Mesendoderm (in vitro differentiated cells): ENCODE results near the gene NUMB.

Source experiments
- DNase-seq: peaks from one replicate; pipeline ENCODE4 v3.0.0; 2013
- H2AK5ac ChIP-seq: 2 replicates; pipeline ENCODE4 v1.6.1; 2013; ENCODE audit warnings: low read length, inconsistent platforms
- H2BK120ac ChIP-seq: 2 replicates; pipeline ENCODE4 v1.6.1; 2013; ENCODE audit warnings: low read depth, mild to moderate bottlenecking, low read length, moderate library complexity, mixed read lengths
- H2BK15ac ChIP-seq: replicated peaks from 2 replicates; pipeline ENCODE4 v1.6.1; 2013; ENCODE audit warnings: low read depth, mild to moderate bottlenecking, moderate library complexity
- H2BK5ac ChIP-seq: 2 replicates; pipeline ENCODE4 v1.6.1; 2013; ENCODE audit warnings: low read length, inconsistent platforms
- H3K18ac ChIP-seq: 2 replicates; pipeline ENCODE4 v1.6.1; 2013; ENCODE audit warnings: mild to moderate bottlenecking, low read length, mixed read lengths
- H3K23ac ChIP-seq: one replicate; pipeline ENCODE4 v1.6.1; 2013; ENCODE audit warnings: low read length
- H3K27ac ChIP-seq: 2 replicates; pipeline ENCODE4 v1.5.1; 2013; ENCODE audit warnings: low read depth, mild to moderate bottlenecking, inconsistent platforms, low read length, moderate library complexity
- H3K27me3 ChIP-seq: 2 replicates; pipeline ENCODE4 v1.6.1; 2013; ENCODE audit warnings: low read length, control low read depth, mild to moderate bottlenecking, inconsistent platforms; ENCODE audit not compliant: insufficient read depth, poor library complexity
- H3K36me3 ChIP-seq: 2 replicates; pipeline ENCODE4 v1.6.1; 2013; ENCODE audit warnings: low read length, inconsistent platforms; ENCODE audit not compliant: control insufficient read depth, insufficient read depth
- H3K4ac ChIP-seq: one replicate; pipeline ENCODE4 v1.6.1; 2013; ENCODE audit warnings: low read depth, mild to moderate bottlenecking, low read length, moderate library complexity
- H3K4me1 ChIP-seq: 2 replicates; pipeline ENCODE4 v1.6.1; 2013; ENCODE audit warnings: low read depth, low read length, inconsistent platforms; ENCODE audit not compliant: control insufficient read depth
- H3K4me2 ChIP-seq: 2 replicates; pipeline ENCODE4 v1.6.1; 2013; ENCODE audit warnings: low read length
- H3K4me3 ChIP-seq: 2 replicates; pipeline ENCODE4 v1.5.1; 2013; ENCODE audit warnings: mild to moderate bottlenecking, low read length
- H3K56ac ChIP-seq: one replicate; pipeline ENCODE4 v1.6.1; 2013; ENCODE audit warnings: low read length
- H3K79me1 ChIP-seq: 2 replicates; pipeline ENCODE4 v1.6.1; 2013; ENCODE audit warnings: low read length, inconsistent platforms
- H3K79me2 ChIP-seq: 2 replicates; pipeline ENCODE4 v1.6.1; 2013; ENCODE audit warnings: mild to moderate bottlenecking, low read length; ENCODE audit not compliant: control insufficient read depth, insufficient read depth
- H3K9ac ChIP-seq: 2 replicates; pipeline ENCODE4 v1.6.1; 2013; ENCODE audit warnings: low read length, inconsistent platforms
- H4K5ac ChIP-seq: one replicate; pipeline ENCODE4 v1.6.1; 2013; ENCODE audit warnings: low read length
- H4K8ac ChIP-seq: one replicate; pipeline ENCODE4 v1.6.1; 2013; ENCODE audit warnings: low read depth, mild to moderate bottlenecking, control low read depth, low read length, moderate library complexity
- WGBS: extraction: QIAGEN DNeasy Blood & Tissue Kit; methylation state at CpG from one replicate; pipeline ENCODE4 v1.1.7; 2013; ENCODE audit warnings: low lambda C conversion rate, missing lambda C conversion rate; ENCODE audit not compliant: insufficient coverage; ENCODE audit errors: extremely low coverage; 5-methylcytosine and 5-hydroxymethylcytosine counted together

Gene NUMB

GRCh38 chr14:73246387-73247150, 211.8 kb downstream of the NUMB start:
- H3K4ac ChIP-seq = no peak overlapping the region
- no peak overlapping the region for H3K27ac ChIP-seq
- 100% methylated on average over 2 of the region's 18 CpGs for WGBS
- H4K5ac ChIP-seq = no peak overlapping the region
- no peak overlapping the region for H3K18ac ChIP-seq
- H2BK5ac ChIP-seq = no peak overlapping the region
- DNase-seq = no peak
- H3K56ac ChIP-seq = peak overlapping the region; percentile 7
- no peaks in the 10 kb centered on the region for H3K79me2 ChIP-seq
- H3K79me1 ChIP-seq = no peaks in the 10 kb centered on the region
- H3K4me2 ChIP-seq = no peak overlapping the region
- H3K36me3 ChIP-seq = no peaks in the 10 kb centered on the region
- no peaks in the 10 kb centered on the region for H3K4me1 ChIP-seq
- no peak overlapping the region for H3K23ac ChIP-seq
- H3K27me3 ChIP-seq = no peaks in the 10 kb centered on the region
- H4K8ac ChIP-seq = no peak overlapping the region
- H2BK15ac ChIP-seq = no peak overlapping the region
- H3K9ac ChIP-seq = no peak overlapping the region
- H3K4me3 ChIP-seq = no peak overlapping the region
- no peak overlapping the region for H2BK120ac ChIP-seq
- H2AK5ac ChIP-seq = no peak overlapping the region

GRCh38 chr14:73245480-73246325, 212.6 kb downstream of the NUMB start:
- H3K27me3 ChIP-seq = no peaks in the 10 kb centered on the region
- H3K27ac ChIP-seq = no peak overlapping the region
- no peak overlapping the region for H3K4me2 ChIP-seq
- H4K8ac ChIP-seq = no peak overlapping the region
- no peak overlapping the region for H2BK15ac ChIP-seq
- H3K4me1 ChIP-seq = no peaks in the 10 kb centered on the region
- no peaks in the 10 kb centered on the region for H3K36me3 ChIP-seq
- no peak for DNase-seq
- no CpG with 5 or more reads among the region's 64 CpGs for WGBS
- no peaks in the 10 kb centered on the region for H3K79me2 ChIP-seq
- no peak overlapping the region for H3K4ac ChIP-seq
- H2BK120ac ChIP-seq = no peak overlapping the region
- no peak overlapping the region for H4K5ac ChIP-seq
- H2BK5ac ChIP-seq = no peak overlapping the region
- no peak overlapping the region for H3K18ac ChIP-seq
- H3K23ac ChIP-seq = no peak overlapping the region
- H3K9ac ChIP-seq = no peak overlapping the region
- H3K56ac ChIP-seq = peak overlapping the region; percentile 25
- no peaks in the 10 kb centered on the region for H3K79me1 ChIP-seq
- H2AK5ac ChIP-seq = no peak overlapping the region
- H3K4me3 ChIP-seq = no peak overlapping the region

GRCh38 chr14:73244541-73245290, 213.6 kb downstream of the NUMB start:
- H3K79me1 ChIP-seq = no peaks in the 10 kb centered on the region
- DNase-seq = no peak
- H3K27me3 ChIP-seq = peaks cover 4% of the 10 kb centered on the region

GRCh38 chr14:73243748-73244147, 214.6 kb downstream of the NUMB start:
- Histone ChIP-seq H4K5ac (no peak overlapping the region), H3K56ac (no peak overlapping the region), H2BK15ac (no peak overlapping the region), H3K4ac (no peak overlapping the region), H3K27ac (no peak overlapping the region), H3K36me3 (no peaks in the 10 kb centered on the region), H3K4me1 (no peaks in the 10 kb centered on the region), H3K4me3 (no peak overlapping the region), H3K79me1 (no peaks in the 10 kb centered on the region), H3K9ac (no peak overlapping the region), H2BK120ac (no peak overlapping the region), H3K4me2 (no peak overlapping the region), H4K8ac (no peak overlapping the region), H2BK5ac (no peak overlapping the region), H3K27me3 (peaks cover 11% of the 10 kb centered on the region), H3K23ac (no peak overlapping the region), H3K18ac (no peak overlapping the region), H2AK5ac (no peak overlapping the region), H3K79me2 (no peaks in the 10 kb centered on the region)
- no peak for DNase-seq
- no CpG with 5 or more reads among the region's 2 CpGs for WGBS

More at GRCh38 chr14:73244541-73245290, 213.6 kb downstream of the NUMB start:
- no peak overlapping the region for H3K27ac ChIP-seq
- no peak overlapping the region for H3K56ac ChIP-seq
- no peaks in the 10 kb centered on the region for H3K4me1 ChIP-seq
- no peak overlapping the region for H2BK120ac ChIP-seq
- no peak overlapping the region for H3K18ac ChIP-seq
- H2AK5ac ChIP-seq = no peak overlapping the region
- H3K23ac ChIP-seq = no peak overlapping the region
- H2BK15ac ChIP-seq = no peak overlapping the region
- WGBS = no CpG with 5 or more reads among the region's 14 CpGs
- no peaks in the 10 kb centered on the region for H3K79me2 ChIP-seq
- H3K4ac ChIP-seq = no peak overlapping the region
- no peak overlapping the region for H3K4me3 ChIP-seq
- no peak overlapping the region for H4K5ac ChIP-seq
- no peak overlapping the region for H2BK5ac ChIP-seq
- H3K9ac ChIP-seq = no peak overlapping the region
- no peak overlapping the region for H3K4me2 ChIP-seq
- no peak overlapping the region for H4K8ac ChIP-seq
- no peaks in the 10 kb centered on the region for H3K36me3 ChIP-seq

- no peaks in the 10 kb centered on the region for H3K4me1 ChIP-seq
- no peak overlapping the region for H3K18ac ChIP-seq
- DNase-seq = no peak
- H3K23ac ChIP-seq = no peak overlapping the region
- H3K56ac ChIP-seq = no peak overlapping the region
- no peak overlapping the region for H4K5ac ChIP-seq
- H3K4me2 ChIP-seq = no peak overlapping the region
- H3K4me3 ChIP-seq = no peak overlapping the region
- no peaks in the 10 kb centered on the region for H3K36me3 ChIP-seq
- H3K27ac ChIP-seq = no peak overlapping the region
- no peak overlapping the region for H4K8ac ChIP-seq
- no peaks in the 10 kb centered on the region for H3K79me1 ChIP-seq
- H3K79me2 ChIP-seq = no peaks in the 10 kb centered on the region
- H3K27me3 ChIP-seq = peaks cover 15% of the 10 kb centered on the region
- no peak overlapping the region for H3K4ac ChIP-seq
- no peak overlapping the region for H2AK5ac ChIP-seq
- no CpG with 5 or more reads among the region's 3 CpGs for WGBS
- H2BK5ac ChIP-seq = no peak overlapping the region
- no peak overlapping the region for H2BK120ac ChIP-seq
- no peak overlapping the region for H2BK15ac ChIP-seq
- H3K9ac ChIP-seq = no peak overlapping the region
Observed at GRCh38 chr14:73243341-73243740, 215.0 kb downstream of the NUMB start.
